Coronary artery (tissue), 2 donors: ENCODE results near the gene GNB3.
"Not testable (repeated sequence)": the region's sequence is repeated elsewhere in the genome, so short reads cannot be mapped to it uniquely, and the experiment has no call there.

Source experiments
- DNase-seq: peaks from one replicate; pipeline ENCODE4 v3.0.0-alpha.2; 2017; ENCODE audit warnings: low spot score
- H3K27ac ChIP-seq, 2 donors: fragments of 200-600 bp; sonication (generic); one replicate each; pipeline ENCODE4 v1.5.1; 2016 to 2019
- H3K4me3 ChIP-seq: fragments of 200-600 bp; sonication (generic); 2 replicates; pipeline ENCODE4 v1.5.1; 2016; ENCODE audit warnings: mild to moderate bottlenecking, moderate library complexity
- TF ChIP-seq, protein P1 (sequence below): fragments of 200-600 bp; sonication (generic); IDR thresholded peaks from one replicate; pipeline ENCODE4 v1.5.1; 2019; ENCODE audit warnings: antibody characterized with exemption

The GNB3 gene

DNA sequence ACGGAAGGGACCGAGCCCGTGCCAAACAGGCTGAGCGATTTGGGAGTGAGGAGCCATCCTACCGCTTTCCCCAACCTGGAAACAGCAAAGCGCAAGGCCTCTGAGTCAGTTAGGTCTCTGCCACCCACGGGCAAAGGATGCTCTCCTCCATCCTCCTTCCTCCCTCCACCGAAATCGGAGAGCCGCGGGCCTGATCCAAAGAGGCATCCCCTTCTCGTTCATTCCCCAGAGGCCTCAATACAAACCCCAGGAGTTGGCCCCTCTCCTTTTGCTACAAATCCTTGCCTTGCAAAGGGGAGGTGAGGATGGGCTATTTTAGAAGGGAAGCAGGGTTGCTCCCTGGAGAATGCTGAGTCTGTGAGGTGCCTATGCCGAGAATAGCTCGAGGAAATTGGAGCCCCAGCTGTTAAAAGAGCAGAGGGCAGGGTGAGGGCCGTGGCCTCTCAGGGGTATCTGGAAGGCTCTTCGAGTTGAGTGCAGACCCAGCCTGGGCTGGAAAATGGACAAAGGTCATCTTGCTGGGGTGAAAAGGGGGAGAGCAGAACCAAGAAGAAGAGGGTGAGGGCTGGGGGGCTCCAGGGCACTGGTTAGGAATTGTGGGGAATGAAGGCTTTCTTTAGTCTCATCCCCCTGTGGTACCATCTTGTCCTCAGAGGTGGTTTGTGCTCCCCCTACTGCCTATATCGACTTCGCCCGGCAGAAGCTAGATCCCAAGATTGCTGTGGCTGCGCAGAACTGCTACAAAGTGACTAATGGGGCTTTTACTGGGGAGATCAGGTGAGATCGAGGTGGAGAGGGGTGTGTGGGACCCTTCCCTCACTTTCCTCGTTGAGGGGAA is 27.7 kb downstream of the GNB3 start:
- DNase-seq = no peak
- Histone ChIP-seq H3K4me3 (peak overlapping the region; percentile 81), H3K27ac (peak overlapping the region; percentile 93 to 99)
- TF ChIP-seq, protein P1, sequence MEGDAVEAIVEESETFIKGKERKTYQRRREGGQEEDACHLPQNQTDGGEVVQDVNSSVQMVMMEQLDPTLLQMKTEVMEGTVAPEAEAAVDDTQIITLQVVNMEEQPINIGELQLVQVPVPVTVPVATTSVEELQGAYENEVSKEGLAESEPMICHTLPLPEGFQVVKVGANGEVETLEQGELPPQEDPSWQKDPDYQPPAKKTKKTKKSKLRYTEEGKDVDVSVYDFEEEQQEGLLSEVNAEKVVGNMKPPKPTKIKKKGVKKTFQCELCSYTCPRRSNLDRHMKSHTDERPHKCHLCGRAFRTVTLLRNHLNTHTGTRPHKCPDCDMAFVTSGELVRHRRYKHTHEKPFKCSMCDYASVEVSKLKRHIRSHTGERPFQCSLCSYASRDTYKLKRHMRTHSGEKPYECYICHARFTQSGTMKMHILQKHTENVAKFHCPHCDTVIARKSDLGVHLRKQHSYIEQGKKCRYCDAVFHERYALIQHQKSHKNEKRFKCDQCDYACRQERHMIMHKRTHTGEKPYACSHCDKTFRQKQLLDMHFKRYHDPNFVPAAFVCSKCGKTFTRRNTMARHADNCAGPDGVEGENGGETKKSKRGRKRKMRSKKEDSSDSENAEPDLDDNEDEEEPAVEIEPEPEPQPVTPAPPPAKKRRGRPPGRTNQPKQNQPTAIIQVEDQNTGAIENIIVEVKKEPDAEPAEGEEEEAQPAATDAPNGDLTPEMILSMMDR = no peak

GRCh38 chr12:6869049-6870021 is 28.6 kb downstream of the GNB3 start:
- TF ChIP-seq, protein P1 = peak; percentile 92
- peak overlapping the region in 1 of 2 donors; percentile 99 for H3K27ac ChIP-seq
- H3K4me3 ChIP-seq = peak overlapping the region; percentile 81
- DNase-seq = no peak

GRCh38 chr12:6870304-6870703 is 29.6 kb downstream of the GNB3 start:
- not testable (repeated sequence) for H3K4me3 ChIP-seq, DNase-seq
- peak overlapping the region in 1 of 2 donors; percentile 99 for H3K27ac ChIP-seq

GRCh38 chr12:6871052-6871957 is 30.6 kb downstream of the GNB3 start:
- Histone ChIP-seq H3K4me3 (peak overlapping the region; percentile 81), H3K27ac (peak overlapping the region; percentile 91 to 95)
- DNase-seq = no peak
- TF ChIP-seq, protein P1 = no peak

GRCh38 chr12:6872073-6873048 is 31.6 kb downstream of the GNB3 start:
- peak overlapping the region; percentile 81 for H3K4me3 ChIP-seq
- TF ChIP-seq, protein P1 = peak; percentile 92
- H3K27ac ChIP-seq = peak overlapping the region; percentile 91 to 95
- peak; percentile 89 for DNase-seq
